CD8-positive, alpha-beta memory T cell (primary cell): Measurements from ENCODE around the gene HCRTR1. TPM values are rescaled to one million over a fixed set of nuclear protein-coding genes. Genes with fewer than 3 reads are reported as not detected.
A peak's percentile ranks its signal among the peaks of the same experiment; 100 is the strongest.

Source experiments
- CTCF ChIA-PET: fragments of 350-600 bp; sonication (Branson Sonifier 250); formaldehyde crosslinking; loops from one replicate; lab custom pipeline; 2021; ENCODE audit warnings: antibody characterized with exemption; lab: Charles Lee
- POLR2A ChIA-PET: fragments of 350-600 bp; sonication (Branson Sonifier 250); formaldehyde crosslinking; loops from one replicate; lab custom pipeline; 2021; ENCODE audit warnings: antibody characterized with exemption; lab: Charles Lee
- DNase-seq, 5 donors: peaks; one replicate each; pipeline versions ENCODE4 v3.0.0 to v3.0.0-alpha.2; 2020 to 2022; ENCODE audit warnings: mixed read lengths in 1 of 5
- H3K27ac ChIP-seq: one replicate; pipeline ENCODE4 v1.7.0; 2013; ENCODE audit warnings: low read depth, mild to moderate bottlenecking, low read length, moderate library complexity
- H3K27me3 ChIP-seq: 2 replicates; pipeline ENCODE4 v1.7.0; 2013; ENCODE audit warnings: low read length, mild to moderate bottlenecking; ENCODE audit not compliant: insufficient read depth, poor library complexity, severe bottlenecking
- H3K36me3 ChIP-seq: 2 replicates; pipeline ENCODE4 v1.7.0; 2013; ENCODE audit warnings: mild to moderate bottlenecking, low read length, moderate library complexity; ENCODE audit not compliant: insufficient read depth
- H3K4me1 ChIP-seq: 2 replicates; pipeline ENCODE4 v1.7.0; 2013; ENCODE audit warnings: mild to moderate bottlenecking, low read length, moderate library complexity; ENCODE audit not compliant: insufficient read depth
- H3K4me3 ChIP-seq: 2 replicates; pipeline ENCODE4 v1.7.0; 2013; ENCODE audit warnings: mild to moderate bottlenecking, low read length
- H3K9me3 ChIP-seq: 2 replicates; pipeline ENCODE4 v1.7.0; 2013; ENCODE audit warnings: mild to moderate bottlenecking, low read length
- H3K27ac Mint-ChIP-seq, 8 donors: one replicate each; pipeline ENCODE4 v1.8.0; 2020 to 2021; ENCODE audit warnings: mixed read lengths in 8 of 8, mild to moderate bottlenecking in 6 of 8, inconsistent platforms in 3 of 8, moderate library complexity in 3 of 8
- H3K27me3 Mint-ChIP-seq, 2 donors: one replicate each; pipeline ENCODE4 v1.8.0; 2020 to 2021; ENCODE audit warnings: mixed read lengths in 2 of 2, mild to moderate bottlenecking in 1 of 2, moderate library complexity in 1 of 2
- H3K36me3 Mint-ChIP-seq, 3 donors: one replicate each; pipeline ENCODE4 v1.8.0; 2020 to 2021; ENCODE audit warnings: mixed read lengths in 3 of 3, inconsistent platforms in 1 of 3, mild to moderate bottlenecking in 1 of 3
- H3K4me1 Mint-ChIP-seq, 3 donors: one replicate each; pipeline ENCODE4 v1.8.0; 2020 to 2021; ENCODE audit warnings: mixed read lengths in 3 of 3, inconsistent platforms in 1 of 3, mild to moderate bottlenecking in 1 of 3
- H3K4me3 Mint-ChIP-seq, 7 donors: one replicate each; pipeline ENCODE4 v1.8.0; 2020 to 2021; ENCODE audit warnings: mixed read lengths in 7 of 7, mild to moderate bottlenecking in 6 of 7, moderate library complexity in 4 of 7, inconsistent platforms in 2 of 7
- H3K9me3 Mint-ChIP-seq, 5 donors: one replicate each; pipeline ENCODE4 v1.8.0; 2020 to 2022; ENCODE audit warnings: mixed read lengths in 5 of 5, mild to moderate bottlenecking in 3 of 5, moderate library complexity in 2 of 5, inconsistent platforms in 1 of 5
- polyA plus RNA-seq: library from polyadenylated mRNA; unstranded; fragments of 300-500 nt; fragmentation: Illumina TruSeq; gene quantifications from one replicate; pipeline ENCODE4 v1.2.3, GENCODE V29; 2021
- total RNA-seq, 2 experiments: library from RNA; stranded (reverse); gene quantifications; one replicate each; pipeline ENCODE4 v1.2.3, GENCODE V29; 2021

HCRTR1 gene
- total and polyA plus RNA-seq, 3 experiments from 2014 or later: not detected

DNA sequence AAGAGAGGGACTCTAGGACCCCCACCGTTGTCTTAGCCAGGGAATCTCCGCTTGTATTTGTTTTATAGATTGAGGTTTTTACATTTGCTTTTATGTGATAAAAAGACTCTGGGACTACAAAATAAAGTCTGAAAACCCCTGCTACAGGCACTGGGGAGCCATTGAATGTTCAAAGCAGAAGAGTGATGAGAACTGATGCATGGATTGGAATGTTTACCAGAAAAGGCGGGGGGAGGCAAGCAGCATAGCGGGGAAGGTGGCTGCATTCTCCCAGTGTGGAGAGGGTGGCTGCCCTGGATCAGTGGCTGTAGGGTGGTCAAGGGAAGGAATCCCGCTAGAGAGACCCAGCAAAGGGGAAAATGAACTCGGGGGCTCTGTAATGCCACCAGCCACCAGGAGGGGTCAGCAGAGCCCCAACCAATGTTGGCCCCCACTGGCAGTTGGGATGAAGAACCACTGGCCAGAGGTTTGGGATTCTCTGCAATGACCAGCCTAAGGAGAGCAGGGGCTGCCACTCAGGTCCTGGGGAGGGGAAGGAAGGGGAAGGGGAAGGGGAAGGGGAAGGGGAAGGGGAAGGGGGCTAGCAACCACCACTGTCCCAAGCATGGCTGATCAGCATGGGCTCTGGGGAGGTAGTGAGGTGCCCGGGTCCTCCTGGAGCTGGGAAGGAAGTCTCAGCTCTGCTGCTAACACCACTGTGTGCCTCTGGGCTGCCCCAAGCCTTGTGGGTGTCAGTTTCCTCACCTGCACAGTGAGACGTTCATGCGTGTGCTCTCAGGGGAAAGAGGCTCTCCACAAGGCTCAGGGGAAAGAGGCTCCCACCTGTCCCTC, 46.3 kb downstream of the HCRTR1 start:
- Histone ChIP-seq H3K36me3 (no peaks in the 10 kb centered on the region), H3K27ac (no peak overlapping the region), H3K4me3 (no peak overlapping the region), H3K4me1 (no peaks in the 10 kb centered on the region), H3K27me3 (no peaks in the 10 kb centered on the region), H3K9me3 (no peaks in the 10 kb centered on the region)
- no peaks in the 10 kb centered on the region for H3K36me3 Mint-ChIP-seq
- no peaks in the 10 kb centered on the region for H3K9me3 Mint-ChIP-seq
- peaks cover 1 to 5% of the 10 kb centered on the region in 2 donors for H3K27me3 Mint-ChIP-seq
- no peaks in the 10 kb centered on the region for H3K4me1 Mint-ChIP-seq
- peak overlapping the region in 1 of 8 donors; percentile 3 for H3K27ac Mint-ChIP-seq
- CTCF ChIA-PET: interaction anchor here (0.5 to 8.4 kb wide), 16 partner anchors 9 to 398 kb away, joined by 3 to 89 read pairs (median 3); partner anchors contain the start of gene COL16A1
- H3K4me3 Mint-ChIP-seq: no peak overlapping the region
- DNase-seq: peak; percentile 43 to 64 (median 54)
- POLR2A ChIA-PET: interaction anchor here (0.6 kb wide), 1 partner anchor 16 kb away, joined by 5 read pairs; no protein-coding TSS in a partner anchor

- peaks cover 5 to 12% of the 10 kb centered on the region in 2 donors for H3K27me3 Mint-ChIP-seq
- no peaks in the 10 kb centered on the region for H3K9me3 ChIP-seq
- no peak for DNase-seq
- peaks cover 0 to under 1% (median 0%) of the 10 kb centered on the region in 3 donors for H3K4me1 Mint-ChIP-seq
- H3K27me3 ChIP-seq: no peaks in the 10 kb centered on the region
- ChIA-PET POLR2A (interaction anchor here (0.6 kb wide), 1 partner anchor 17 kb away, joined by 5 read pairs; no protein-coding TSS in a partner anchor), CTCF (interaction anchor here (0.5 to 8.4 kb wide), 10 partner anchors 10 to 299 kb away, joined by 3 to 89 read pairs (median 3); no protein-coding TSS in a partner anchor)
- no peak overlapping the region for H3K27ac ChIP-seq
- H3K27ac Mint-ChIP-seq: no peak overlapping the region
- H3K4me3 ChIP-seq: no peak overlapping the region
- H3K4me3 Mint-ChIP-seq: no peak overlapping the region
- H3K36me3 ChIP-seq: no peaks in the 10 kb centered on the region
- H3K9me3 Mint-ChIP-seq: no peaks in the 10 kb centered on the region
- H3K4me1 ChIP-seq: no peaks in the 10 kb centered on the region
- no peaks in the 10 kb centered on the region for H3K36me3 Mint-ChIP-seq
Observed at GRCh38 chr1:31664528-31664927, 47.0 kb downstream of the HCRTR1 start.

DNA sequence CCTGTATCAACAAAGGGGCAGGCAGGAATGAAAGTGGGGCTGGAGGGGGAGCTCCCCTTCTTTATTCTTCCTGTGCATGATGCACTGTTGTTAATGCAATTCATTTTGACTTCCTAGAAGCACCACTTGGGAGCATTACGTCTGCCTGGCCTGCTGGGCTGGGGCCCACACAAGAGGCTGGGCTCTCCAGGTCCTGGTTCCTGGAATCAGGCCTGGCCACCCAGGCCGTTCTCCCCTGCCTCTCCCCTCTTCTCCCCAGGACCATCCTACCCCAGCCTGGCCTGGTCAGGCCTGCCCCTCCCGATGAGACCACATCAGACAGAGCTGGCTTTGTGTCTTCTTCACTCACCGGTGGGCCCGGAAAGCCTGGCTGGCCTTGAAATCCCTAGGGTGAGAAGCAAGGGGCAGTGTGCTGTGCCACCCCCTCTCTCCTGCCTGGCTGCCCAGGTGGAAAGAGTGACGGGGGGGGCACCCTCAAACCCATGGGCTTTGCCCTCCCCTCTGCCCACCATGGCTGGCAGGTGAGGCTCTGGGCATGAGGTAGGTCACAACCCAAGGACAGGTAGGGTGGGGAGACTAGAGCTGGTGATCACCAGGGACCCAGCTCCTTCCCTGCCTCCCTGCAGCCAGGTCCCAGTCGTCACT, 47.9 kb downstream of the HCRTR1 start:
- Histone ChIP-seq H3K36me3 (no peaks in the 10 kb centered on the region), H3K27me3 (peaks cover 6% of the 10 kb centered on the region), H3K4me1 (peaks cover 3% of the 10 kb centered on the region), H3K27ac (no peak overlapping the region), H3K4me3 (no peak overlapping the region), H3K9me3 (no peaks in the 10 kb centered on the region)
- no peaks in the 10 kb centered on the region for H3K36me3 Mint-ChIP-seq
- H3K9me3 Mint-ChIP-seq: no peaks in the 10 kb centered on the region
- H3K27ac Mint-ChIP-seq: no peak overlapping the region
- peaks cover 4 to 9% (median 5%) of the 10 kb centered on the region in 3 donors for H3K4me1 Mint-ChIP-seq
- DNase-seq: no peak
- ChIA-PET CTCF (interaction anchor here (0.6 to 8.4 kb wide), 6 partner anchors 36 to 298 kb away, joined by 3 to 89 read pairs (median 4); no protein-coding TSS in a partner anchor), POLR2A (no interaction called here)
- no peak overlapping the region for H3K4me3 Mint-ChIP-seq
- peaks cover 11 to 18% of the 10 kb centered on the region in 2 donors for H3K27me3 Mint-ChIP-seq

DNA sequence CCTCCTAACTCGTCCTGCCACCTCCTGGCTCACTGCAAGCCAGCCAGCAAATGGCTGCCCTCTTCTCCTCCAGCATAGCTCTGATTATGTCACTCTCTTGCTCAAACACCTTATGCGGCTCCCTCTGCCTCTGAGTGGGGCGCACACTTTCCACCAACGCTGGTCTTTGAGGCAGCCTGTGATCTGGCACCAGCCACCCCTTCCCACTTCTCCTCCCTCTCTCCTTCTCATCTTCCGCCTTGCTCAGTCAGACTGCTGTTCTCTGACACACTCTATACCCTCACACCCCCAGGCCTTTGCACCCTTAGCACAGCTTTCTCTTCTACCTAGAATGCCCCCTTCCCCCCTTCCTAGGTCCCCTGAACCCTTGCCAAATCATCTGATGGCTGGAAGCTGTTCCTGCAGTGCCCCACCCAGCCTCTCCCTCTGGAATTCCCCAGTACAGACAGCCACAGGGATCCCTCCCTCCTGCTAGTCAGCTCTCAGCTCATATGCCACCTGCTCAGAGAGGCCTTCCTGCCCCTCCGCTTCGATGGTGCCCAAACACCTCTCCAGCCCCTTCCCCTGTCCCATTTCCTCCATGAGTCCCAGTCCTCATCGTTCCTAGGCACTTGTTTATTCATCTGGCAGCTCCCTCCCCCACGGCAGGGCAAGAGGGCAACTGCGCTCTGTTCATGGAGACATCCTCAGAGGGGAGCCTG, 48.9 kb downstream of the HCRTR1 start:
- no peak overlapping the region for H3K27ac ChIP-seq
- H3K4me1 Mint-ChIP-seq: peaks cover 5 to 13% (median 5%) of the 10 kb centered on the region in 3 donors
- DNase-seq: no peak

GRCh38 chr1:31667065-31667785, 49.7 kb downstream of the HCRTR1 start:
- H3K27me3 ChIP-seq: peaks cover 6% of the 10 kb centered on the region
- Mint-ChIP-seq H3K4me1 (peaks cover 5 to 13% (median 5%) of the 10 kb centered on the region in 3 donors), H3K27ac (peak overlapping the region in 1 of 8 donors; percentile 33), H3K4me3 (no peak overlapping the region), H3K27me3 (peaks cover 11 to 23% of the 10 kb centered on the region in 2 donors), H3K9me3 (no peaks in the 10 kb centered on the region), H3K36me3 (no peaks in the 10 kb centered on the region)
- ChIA-PET CTCF (interaction anchor here (1.4 to 2.1 kb wide), 2 partner anchors 79 to 121 kb away, joined by 3 to 10 read pairs; no protein-coding TSS in a partner anchor), POLR2A (no interaction called here)
- no peak for DNase-seq
- no peaks in the 10 kb centered on the region for H3K9me3 ChIP-seq
- no peaks in the 10 kb centered on the region for H3K36me3 ChIP-seq
- no peak overlapping the region for H3K27ac ChIP-seq
- no peak overlapping the region for H3K4me3 ChIP-seq
- H3K4me1 ChIP-seq: peaks cover 3% of the 10 kb centered on the region

More for the DNA sequence above, 48.9 kb downstream of the HCRTR1 start:
- H3K27me3 ChIP-seq: peaks cover 6% of the 10 kb centered on the region
- H3K4me1 ChIP-seq: peaks cover 3% of the 10 kb centered on the region
- CTCF ChIA-PET: interaction anchor here (1.1 to 8.4 kb wide), 4 partner anchors 8 to 123 kb away, joined by 3 to 89 read pairs (median 6); no protein-coding TSS in a partner anchor
- H3K36me3 ChIP-seq: no peaks in the 10 kb centered on the region
- H3K27me3 Mint-ChIP-seq: peaks cover 11 to 23% of the 10 kb centered on the region in 2 donors
- no peak overlapping the region for H3K4me3 ChIP-seq
- peak overlapping the region in 3 of 8 donors; percentile 11 to 48 (median 38) for H3K27ac Mint-ChIP-seq
- no peaks in the 10 kb centered on the region for H3K9me3 ChIP-seq
- H3K36me3 Mint-ChIP-seq: no peaks in the 10 kb centered on the region
- POLR2A ChIA-PET: no interaction called here
- H3K4me3 Mint-ChIP-seq: no peak overlapping the region
- no peaks in the 10 kb centered on the region for H3K9me3 Mint-ChIP-seq

- no peak for DNase-seq
- H3K4me3 ChIP-seq: no peak overlapping the region
- H3K9me3 Mint-ChIP-seq: no peaks in the 10 kb centered on the region
- peaks cover 6% of the 10 kb centered on the region for H3K27me3 ChIP-seq
- H3K9me3 ChIP-seq: no peaks in the 10 kb centered on the region
- no peaks in the 10 kb centered on the region for H3K36me3 ChIP-seq
- ChIA-PET POLR2A (no interaction called here), CTCF (interaction anchor here (2.1 kb wide), 1 partner anchor 120 kb away, joined by 10 read pairs; no protein-coding TSS in a partner anchor)
- H3K27ac ChIP-seq: no peak overlapping the region
- peaks cover 3% of the 10 kb centered on the region for H3K4me1 ChIP-seq
- no peak overlapping the region for H3K27ac Mint-ChIP-seq
- H3K4me1 Mint-ChIP-seq: peaks cover 5 to 13% (median 5%) of the 10 kb centered on the region in 3 donors
- no peaks in the 10 kb centered on the region for H3K36me3 Mint-ChIP-seq
- peaks cover 11 to 20% of the 10 kb centered on the region in 2 donors for H3K27me3 Mint-ChIP-seq
- no peak overlapping the region for H3K4me3 Mint-ChIP-seq
Observed at GRCh38 chr1:31668303-31668883, 50.9 kb downstream of the HCRTR1 start.

- ChIA-PET CTCF (no interaction called here), POLR2A (no interaction called here)
- Histone ChIP-seq H3K27me3 (peaks cover 6% of the 10 kb centered on the region), H3K4me3 (no peak overlapping the region), H3K4me1 (peaks cover 3% of the 10 kb centered on the region), H3K27ac (no peak overlapping the region), H3K9me3 (no peaks in the 10 kb centered on the region), H3K36me3 (no peaks in the 10 kb centered on the region)
- H3K4me3 Mint-ChIP-seq: peak overlapping the region in 2 of 7 donors; percentile 60 to 82
- no peak for DNase-seq
- H3K4me1 Mint-ChIP-seq: peaks cover 5 to 13% (median 5%) of the 10 kb centered on the region in 3 donors
- H3K9me3 Mint-ChIP-seq: no peaks in the 10 kb centered on the region
- no peak overlapping the region for H3K27ac Mint-ChIP-seq
- H3K36me3 Mint-ChIP-seq: no peaks in the 10 kb centered on the region
- H3K27me3 Mint-ChIP-seq: peaks cover 11 to 20% of the 10 kb centered on the region in 2 donors
Observed at GRCh38 chr1:31669433-31669785, 51.9 kb downstream of the HCRTR1 start.
